Left lobe of liver (tissue), 2 donors: ENCODE results near the gene RUNX2. TPM values are rescaled to one million over a fixed set of nuclear protein-coding genes. Genes with fewer than 3 reads are reported as not detected.

Experiments used
- ATAC-seq: fragments of 200-7000 bp; cut with Tn5 transposase; one replicate; pipeline ENCODE4 v1.9.1; 2020; ENCODE audit warnings: mild to moderate bottlenecking, moderate library complexity
- DNase-seq: peaks from one replicate; pipeline ENCODE4 v3.0.0-alpha.2; 2020; ENCODE audit warnings: low spot score
- total RNA-seq: library from RNA; stranded (reverse); gene quantifications from one replicate; pipeline ENCODE4 v1.2.1, GENCODE V29; 2021
- donor health status: DM: no; HTN: no; CAD: no; lungs with moderate emphysema.
- donor health status: DM: no; HTN: yes; CAD: no.

Gene RUNX2
- total RNA-seq, 1 donor from 2014 or later: 0.15 TPM

- DNase-seq (no peak), ATAC-seq (no peak)
These were observed 177.3 kb downstream of the RUNX2 start for GRCh38 chr6:45505470-45505869.

- no peak for ATAC-seq
- no peak for DNase-seq
These were observed 179.1 kb downstream of the RUNX2 start for GRCh38 chr6:45507186-45507585.

GRCh38 chr6:45509426-45509825 lies 181.3 kb downstream of the RUNX2 start:
- no peak for ATAC-seq

GRCh38 chr6:45512717-45513116 lies 184.6 kb downstream of the RUNX2 start:
- no peak for DNase-seq
- no peak for ATAC-seq

More at GRCh38 chr6:45509426-45509825, 181.3 kb downstream of the RUNX2 start:
- no peak for DNase-seq

GRCh38 chr6:45513213-45513618 lies 185.1 kb downstream of the RUNX2 start:
- ATAC-seq (no peak), DNase-seq (no peak)

GRCh38 chr6:45513843-45514242 lies 185.7 kb downstream of the RUNX2 start:
- DNase-seq (no peak), ATAC-seq (no peak)

- ATAC-seq (no peak), DNase-seq (no peak)
These were observed 186.5 kb downstream of the RUNX2 start for GRCh38 chr6:45514454-45515230.

- DNase-seq: no peak
- no peak for ATAC-seq
These were observed 190.0 kb downstream of the RUNX2 start for GRCh38 chr6:45518013-45518720.

GRCh38 chr6:45521226-45521625 lies 193.1 kb downstream of the RUNX2 start:
- DNase-seq: no peak
- no peak for ATAC-seq

GRCh38 chr6:45522486-45522885 lies 194.4 kb downstream of the RUNX2 start:
- no peak for DNase-seq
- no peak for ATAC-seq

GRCh38 chr6:45527210-45527609 lies 199.1 kb downstream of the RUNX2 start:
- ATAC-seq (no peak), DNase-seq (no peak)

GRCh38 chr6:45531999-45532595 lies 204.0 kb downstream of the RUNX2 start:
- no peak for DNase-seq
- no peak for ATAC-seq

- ATAC-seq: peak; percentile 36
- DNase-seq: no peak
These were observed 204.6 kb downstream of the RUNX2 start for GRCh38 chr6:45532721-45533210.

GRCh38 chr6:45533386-45533785 lies 205.3 kb downstream of the RUNX2 start:
- no peak for ATAC-seq

GRCh38 chr6:45535933-45536332 lies 207.8 kb downstream of the RUNX2 start:
- ATAC-seq: no peak
- no peak for DNase-seq

More at GRCh38 chr6:45533386-45533785, 205.3 kb downstream of the RUNX2 start:
- no peak for DNase-seq

- ATAC-seq: no peak
- DNase-seq: no peak
These were observed 209.4 kb downstream of the RUNX2 start for GRCh38 chr6:45537539-45537938.

GRCh38 chr6:45538641-45539547 lies 210.8 kb downstream of the RUNX2 start:
- ATAC-seq (peak; percentile 85), DNase-seq (no peak)

- ATAC-seq (no peak), DNase-seq (no peak)
These were observed 212.3 kb downstream of the RUNX2 start for GRCh38 chr6:45540375-45540920.

GRCh38 chr6:45541934-45542333 lies 213.8 kb downstream of the RUNX2 start:
- ATAC-seq (no peak), DNase-seq (no peak)
